Frontal cortex (tissue), 4 donors: Measurements from ENCODE around the gene CHI3L1. TPM values are rescaled to one million over a fixed set of nuclear protein-coding genes. Genes with fewer than 3 reads are reported as not detected.

Source experiments
- DNase-seq, 2 donors: peaks; one replicate each; pipeline ENCODE4 v3.0.0; 2012; ENCODE audit warnings: low spot score in 2 of 2
- FAIRE-seq: peaks from 2 replicates; lab custom pipeline; 2012; peaks lifted over from hg19 to GRCh38; lab: Jason Lieb, UNC
- total RNA-seq: library from RNA; depleted of rRNA; stranded (reverse); fragments of >200 nt; gene quantifications from one replicate; pipeline ENCODE4 v1.2.3, GENCODE V29; 2014
- donor health status: control.
- donor health status: control.
- donor health status: control.

CHI3L1 gene
- total RNA-seq, 1 donor from 2014 or later, result not detected

DNA sequence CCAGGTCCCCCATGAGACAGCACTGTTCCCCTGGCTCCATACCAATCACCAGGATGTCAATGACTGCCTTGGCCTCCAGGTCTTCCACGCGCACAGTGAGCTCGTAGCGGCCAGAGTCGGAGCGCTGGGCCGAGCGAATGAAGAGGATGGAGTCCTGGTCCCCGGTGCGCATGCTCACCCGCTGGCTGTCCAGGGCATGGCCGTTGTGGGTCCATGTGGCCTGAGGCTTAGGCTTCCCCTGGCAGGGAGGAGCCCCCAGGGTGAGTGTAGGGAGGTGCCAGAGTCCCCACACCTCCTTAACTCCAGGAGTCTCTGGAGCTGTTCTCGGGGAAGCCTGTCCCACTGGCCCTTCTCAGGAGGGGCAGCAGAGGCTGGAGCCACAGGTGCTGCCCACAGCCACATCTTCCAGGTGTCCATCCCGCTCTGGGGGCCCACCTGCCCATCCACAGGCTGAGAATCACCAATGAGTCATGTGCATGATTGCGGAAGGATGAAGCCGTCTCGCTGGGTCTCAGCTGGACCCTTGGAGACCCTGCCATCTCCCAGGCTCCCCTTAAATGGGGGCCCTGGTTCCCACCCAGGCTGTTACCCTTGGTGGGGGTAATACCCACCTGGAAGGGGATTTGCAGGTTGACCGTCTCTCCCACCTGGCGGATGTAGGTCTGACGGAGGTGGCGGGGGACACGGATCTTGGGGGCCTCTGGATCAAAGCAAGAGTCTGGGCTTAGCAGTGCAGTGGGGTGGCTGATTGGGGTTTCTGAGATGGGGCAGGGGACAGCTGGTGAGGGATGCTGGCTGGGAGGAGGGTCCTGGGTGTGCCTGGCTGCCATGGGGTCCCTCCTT is 14.9 kb downstream of the CHI3L1 start:
- no peak for FAIRE-seq
- DNase-seq, result no peak

- no peak for FAIRE-seq
- DNase-seq, result no peak
These were observed 15.7 kb downstream of the CHI3L1 start for GRCh38 chr1:203170625-203171330.

DNA sequence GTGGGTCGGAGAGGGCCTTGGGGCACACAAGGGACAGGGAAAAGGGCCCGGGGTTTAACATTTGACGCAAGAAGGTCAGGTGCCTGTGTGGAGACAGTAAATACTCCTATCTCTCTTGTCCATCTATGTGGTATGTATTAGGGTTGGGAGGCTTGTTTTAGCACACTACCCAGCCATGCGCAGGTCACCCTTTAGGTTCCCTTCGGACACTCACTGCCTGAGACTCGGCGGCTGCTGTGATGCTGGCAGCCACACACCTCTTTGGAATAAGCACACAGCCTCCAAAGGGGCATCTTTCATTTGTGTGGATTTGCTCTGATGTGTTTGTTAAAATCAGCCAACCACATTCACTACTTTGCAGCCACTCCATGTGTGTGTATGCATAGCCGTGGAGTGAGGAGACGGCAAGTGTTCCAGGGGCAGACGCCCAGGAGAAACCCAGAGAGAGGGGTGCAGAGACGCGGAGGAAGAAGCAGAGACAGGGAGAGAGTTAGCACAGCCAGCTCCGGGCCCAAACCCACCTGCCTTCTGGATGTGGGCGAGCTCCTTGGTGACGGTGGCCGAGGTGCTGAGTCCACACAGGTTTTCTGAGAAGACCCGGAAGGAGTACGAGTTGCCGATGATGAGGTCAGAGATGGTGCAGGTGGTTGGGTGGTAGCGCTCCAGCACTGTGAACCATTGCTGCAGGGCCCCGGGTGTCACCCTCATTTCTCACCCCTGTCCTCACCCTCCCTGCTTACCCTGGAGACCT is 16.6 kb downstream of the CHI3L1 start:
- DNase-seq (no peak), FAIRE-seq (no peak)

- DNase-seq (no peak), FAIRE-seq (no peak)
These were observed 17.5 kb downstream of the CHI3L1 start for GRCh38 chr1:203168991-203169390.

GRCh38 chr1:203168256-203168786 is 18.2 kb downstream of the CHI3L1 start:
- DNase-seq (no peak), FAIRE-seq (no peak)

DNA sequence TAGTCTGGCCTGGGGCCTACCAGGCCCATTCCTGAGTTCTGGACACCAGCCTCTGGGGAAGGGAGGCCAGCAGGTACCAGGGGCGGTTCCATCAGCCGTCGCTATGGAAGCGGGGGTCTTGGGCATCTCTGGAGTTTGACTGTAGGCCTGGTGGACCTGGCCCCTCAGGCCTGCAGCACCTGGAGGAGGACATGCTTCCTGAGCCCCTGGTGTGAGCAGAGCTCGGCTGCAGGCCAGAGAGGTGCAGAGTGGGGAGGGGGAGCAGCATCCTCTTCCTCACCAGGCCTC is 18.6 kb downstream of the CHI3L1 start:
- FAIRE-seq (no peak), DNase-seq (no peak)

- FAIRE-seq, result no peak
These were observed 19.2 kb downstream of the CHI3L1 start for GRCh38 chr1:203167026-203167912.

GRCh38 chr1:203166192-203166940 is 20.1 kb downstream of the CHI3L1 start:
- DNase-seq (no peak), FAIRE-seq (no peak)

More at GRCh38 chr1:203167026-203167912, 19.2 kb downstream of the CHI3L1 start:
- DNase-seq, result no peak

- FAIRE-seq, result no peak
- DNase-seq, result no peak
These were observed 20.7 kb downstream of the CHI3L1 start for GRCh38 chr1:203165800-203166161.

DNA sequence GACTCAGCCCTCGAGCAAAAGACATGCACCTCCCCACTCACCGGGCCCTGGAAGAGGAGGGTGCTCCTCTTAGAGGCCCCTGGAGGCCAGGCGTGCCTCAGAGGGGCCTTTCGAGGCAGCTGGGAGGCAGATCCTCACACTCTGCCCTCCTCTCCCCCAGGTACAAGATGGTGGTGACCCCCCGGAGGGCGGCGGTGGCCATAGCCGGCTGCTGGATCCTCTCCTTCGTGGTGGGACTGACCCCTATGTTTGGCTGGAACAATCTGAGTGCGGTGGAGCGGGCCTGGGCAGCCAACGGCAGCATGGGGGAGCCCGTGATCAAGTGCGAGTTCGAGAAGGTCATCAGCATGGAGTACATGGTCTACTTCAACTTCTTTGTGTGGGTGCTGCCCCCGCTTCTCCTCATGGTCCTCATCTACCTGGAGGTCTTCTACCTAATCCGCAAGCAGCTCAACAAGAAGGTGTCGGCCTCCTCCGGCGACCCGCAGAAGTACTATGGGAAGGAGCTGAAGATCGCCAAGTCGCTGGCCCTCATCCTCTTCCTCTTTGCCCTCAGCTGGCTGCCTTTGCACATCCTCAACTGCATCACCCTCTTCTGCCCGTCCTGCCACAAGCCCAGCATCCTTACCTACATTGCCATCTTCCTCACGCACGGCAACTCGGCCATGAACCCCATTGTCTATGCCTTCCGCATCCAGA is 21.3 kb downstream of the CHI3L1 start:
- FAIRE-seq, result no peak
- no peak for DNase-seq

GRCh38 chr1:203163891-203164635 is 22.4 kb downstream of the CHI3L1 start:
- no peak for DNase-seq
- no peak for FAIRE-seq

DNA sequence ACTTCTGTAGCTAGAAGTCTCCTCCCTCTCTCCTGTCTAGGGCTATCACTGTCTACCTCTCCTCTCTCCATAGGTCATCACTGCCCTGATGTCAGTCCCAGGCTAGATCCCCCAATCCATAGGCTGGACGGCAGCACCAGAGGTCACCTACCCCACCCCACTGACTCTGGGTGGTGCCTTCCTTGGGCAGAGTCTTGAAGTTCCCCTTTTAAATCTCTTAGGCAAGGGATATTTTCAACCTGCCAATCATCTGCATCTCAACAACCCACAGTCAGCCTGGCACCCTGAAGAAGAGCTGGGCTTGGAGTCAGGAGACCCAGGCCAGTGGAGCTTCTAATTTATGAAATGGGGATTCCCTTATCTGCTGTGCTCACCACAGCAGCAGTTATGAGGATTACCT is 24.1 kb downstream of the CHI3L1 start:
- FAIRE-seq (no peak), DNase-seq (no peak)

DNA sequence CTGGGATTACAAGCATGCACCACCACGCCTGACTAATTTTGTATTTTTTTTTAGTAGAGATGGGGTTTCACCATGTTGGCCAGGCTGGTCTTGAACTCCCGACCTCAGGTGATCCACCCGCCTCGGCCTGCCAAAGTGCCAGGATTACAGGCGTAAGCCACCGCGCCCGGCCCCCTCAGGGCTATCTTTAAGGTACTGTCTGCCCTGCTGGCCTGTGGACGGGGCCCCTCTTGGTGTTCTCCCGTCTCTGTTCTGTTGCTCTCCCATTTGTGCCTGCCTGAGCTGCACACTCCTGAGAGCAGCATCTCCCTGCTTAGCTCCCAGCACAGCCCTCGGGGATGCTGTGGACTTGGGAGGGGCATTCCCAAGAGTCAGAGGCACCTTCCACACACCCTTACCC is 24.8 kb downstream of the CHI3L1 start:
- DNase-seq, result no peak
- no peak for FAIRE-seq

GRCh38 chr1:203161175-203161574 is 25.3 kb downstream of the CHI3L1 start:
- no peak for FAIRE-seq

GRCh38 chr1:203159844-203160243 is 26.7 kb downstream of the CHI3L1 start:
- no peak for FAIRE-seq
- DNase-seq, result no peak

More at GRCh38 chr1:203161175-203161574, 25.3 kb downstream of the CHI3L1 start:
- DNase-seq, result no peak

DNA sequence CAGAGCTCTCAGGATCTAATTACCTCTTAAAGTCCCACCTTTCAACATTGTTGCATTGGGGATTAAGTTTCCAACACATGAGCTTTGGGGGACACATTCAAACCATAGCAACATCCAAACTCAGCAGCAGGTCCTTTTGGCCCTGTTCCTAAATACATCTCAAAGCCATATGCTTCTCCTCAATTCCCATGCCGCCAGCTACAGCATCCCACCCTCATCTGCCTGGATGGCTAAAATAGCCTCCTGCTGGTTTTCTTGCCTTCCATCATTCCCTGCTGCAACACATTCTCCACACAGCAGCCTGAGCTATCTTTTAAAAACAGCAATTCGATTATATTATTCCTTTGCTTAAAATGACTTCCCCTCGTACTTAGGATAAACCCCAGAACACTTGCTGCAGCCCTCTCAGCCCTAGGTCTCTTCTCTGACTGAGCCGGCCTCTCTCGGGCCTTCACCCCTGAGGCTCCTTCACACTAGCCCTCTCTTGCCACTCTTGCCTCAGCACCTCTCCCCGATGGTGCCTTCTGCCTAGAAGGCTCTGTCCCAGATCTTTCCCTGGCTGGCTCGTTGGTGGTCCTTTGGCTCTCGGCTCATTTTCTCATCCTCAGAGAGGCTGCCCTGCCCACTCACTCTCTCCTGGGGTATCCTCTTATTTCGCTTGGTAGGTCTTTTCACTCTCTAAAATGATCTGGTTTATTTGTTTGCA is 27.4 kb downstream of the CHI3L1 start:
- DNase-seq (no peak), FAIRE-seq (no peak)

GRCh38 chr1:203158423-203158822 is 28.1 kb downstream of the CHI3L1 start:
- DNase-seq, result no peak
- FAIRE-seq, result no peak
